ENCODE data around the gene DCANP1. TPM values are rescaled to one million over a fixed set of nuclear protein-coding genes. Genes with fewer than 3 reads are reported as not detected.

DCANP1 gene
- total and polyA plus RNA-seq, 2 donors (not counting 1 experiment from before 2014, with no cell fraction given): not detected

DNA sequence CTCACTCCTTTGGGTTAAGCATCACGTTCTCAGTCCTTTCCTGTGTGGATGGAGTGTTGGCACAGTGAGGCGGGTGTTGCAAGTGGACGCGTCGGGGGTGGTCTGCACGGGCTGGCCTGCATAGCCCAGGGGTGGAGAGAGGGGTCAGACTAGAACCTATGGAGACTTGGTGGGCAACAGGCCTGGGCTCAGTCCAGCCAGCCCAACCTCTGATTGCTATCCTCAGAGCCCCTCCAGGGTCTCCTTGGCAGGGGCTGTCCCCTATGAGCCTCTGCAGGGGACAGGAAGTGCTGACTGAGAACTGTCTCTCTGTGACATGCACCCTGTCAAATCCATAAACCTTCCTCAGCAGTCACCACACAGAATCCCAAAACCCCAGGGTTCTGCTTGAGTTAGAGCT lies 2.3 kb downstream of the DCANP1 start:
- H3K79me2 ChIP-seq (ENCODE audit: control insufficient read depth, insufficient read depth, low read length): no peaks in the 10 kb centered on the region
- H3K36me3 ChIP-seq (ENCODE audit: control insufficient read depth, insufficient read depth, low read length): no peaks in the 10 kb centered on the region
- peaks cover 7% of the 10 kb centered on the region for H3K27me3 ChIP-seq (ENCODE audit: control insufficient read depth, insufficient read depth, low read length)
- no peaks in the 10 kb centered on the region for H4K20me1 ChIP-seq (ENCODE audit: control insufficient read depth, extremely low read depth, insufficient read depth, low read length)
- no peak overlapping the region for H3K4me3 ChIP-seq (replicated peaks in 1 of 4; ENCODE audit: control extremely low read depth in 1 of 4, insufficient read depth in 1 of 4, low read depth in 3 of 4, low read length in 4 of 4)
- H3K9ac ChIP-seq (ENCODE audit: insufficient read depth, low read length): no peak overlapping the region
- no peak overlapping the region for H3K4me2 ChIP-seq (ENCODE audit: extremely low read depth, insufficient read depth, low read length)
- no peak overlapping the region for H2AFZ ChIP-seq (ENCODE audit: low read length)
- no peak for TF ChIP-seq EZH2 (IDR thresholded peaks at IDR 0.05; ENCODE audit: low read length, missing control alignments)
- TF ChIP-seq, protein P1, sequence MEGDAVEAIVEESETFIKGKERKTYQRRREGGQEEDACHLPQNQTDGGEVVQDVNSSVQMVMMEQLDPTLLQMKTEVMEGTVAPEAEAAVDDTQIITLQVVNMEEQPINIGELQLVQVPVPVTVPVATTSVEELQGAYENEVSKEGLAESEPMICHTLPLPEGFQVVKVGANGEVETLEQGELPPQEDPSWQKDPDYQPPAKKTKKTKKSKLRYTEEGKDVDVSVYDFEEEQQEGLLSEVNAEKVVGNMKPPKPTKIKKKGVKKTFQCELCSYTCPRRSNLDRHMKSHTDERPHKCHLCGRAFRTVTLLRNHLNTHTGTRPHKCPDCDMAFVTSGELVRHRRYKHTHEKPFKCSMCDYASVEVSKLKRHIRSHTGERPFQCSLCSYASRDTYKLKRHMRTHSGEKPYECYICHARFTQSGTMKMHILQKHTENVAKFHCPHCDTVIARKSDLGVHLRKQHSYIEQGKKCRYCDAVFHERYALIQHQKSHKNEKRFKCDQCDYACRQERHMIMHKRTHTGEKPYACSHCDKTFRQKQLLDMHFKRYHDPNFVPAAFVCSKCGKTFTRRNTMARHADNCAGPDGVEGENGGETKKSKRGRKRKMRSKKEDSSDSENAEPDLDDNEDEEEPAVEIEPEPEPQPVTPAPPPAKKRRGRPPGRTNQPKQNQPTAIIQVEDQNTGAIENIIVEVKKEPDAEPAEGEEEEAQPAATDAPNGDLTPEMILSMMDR (conservative IDR thresholded peaks at IDR 0.05 in 1 of 2, IDR thresholded peaks at IDR 0.05 in 1 of 2; ENCODE audit: low read depth in 1 of 2, low read length in 2 of 2): no peak
- no peaks in the 10 kb centered on the region for H3K9me3 ChIP-seq (ENCODE audit: control insufficient read depth, insufficient read depth, low read depth, low read length)
- no peak overlapping the region for H3K27ac ChIP-seq (ENCODE audit: insufficient read depth, low read length)
- no peak for DNase-seq (ENCODE audit: low read depth in 2 of 2)
- H3K4me1 ChIP-seq (ENCODE audit: control insufficient read depth, extremely low read depth, insufficient read depth, low read length): no peaks in the 10 kb centered on the region

DNA sequence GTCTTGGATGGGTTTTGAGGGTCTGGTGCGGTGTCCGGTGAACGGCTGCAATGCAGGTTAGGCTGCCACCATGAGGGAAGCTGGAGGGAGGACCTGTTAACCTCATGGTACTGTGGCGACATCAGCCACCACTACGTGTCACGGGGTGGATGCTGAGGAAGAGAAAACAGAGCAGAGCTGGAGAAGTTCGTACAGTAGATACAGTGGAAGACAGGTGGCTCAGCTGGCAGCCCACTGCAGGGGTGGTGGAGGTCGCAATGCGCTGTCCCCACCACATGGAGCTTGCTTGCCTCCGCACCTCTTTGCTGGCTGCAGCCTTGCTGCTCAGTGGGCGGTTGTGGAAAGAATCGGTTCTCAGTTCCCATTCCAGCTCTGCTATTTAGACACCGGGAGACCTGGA lies 2.8 kb downstream of the DCANP1 start:
- TF ChIP-seq, protein P1 (conservative IDR thresholded peaks at IDR 0.05 in 1 of 2, IDR thresholded peaks at IDR 0.05 in 1 of 2; ENCODE audit: low read depth in 1 of 2, low read length in 2 of 2): no peak
- no peak for TF ChIP-seq EZH2 (IDR thresholded peaks at IDR 0.05; ENCODE audit: low read length, missing control alignments)
- no peak for DNase-seq (ENCODE audit: low read depth in 2 of 2)
- H3K79me2 ChIP-seq (ENCODE audit: control insufficient read depth, insufficient read depth, low read length): no peaks in the 10 kb centered on the region
- no peaks in the 10 kb centered on the region for H3K36me3 ChIP-seq (ENCODE audit: control insufficient read depth, insufficient read depth, low read length)
- no peaks in the 10 kb centered on the region for H3K4me1 ChIP-seq (ENCODE audit: control insufficient read depth, extremely low read depth, insufficient read depth, low read length)
- H2AFZ ChIP-seq (ENCODE audit: low read length): no peak overlapping the region
- no peak overlapping the region for H3K9ac ChIP-seq (ENCODE audit: insufficient read depth, low read length)
- no peak overlapping the region for H3K4me2 ChIP-seq (ENCODE audit: extremely low read depth, insufficient read depth, low read length)
- H4K20me1 ChIP-seq (ENCODE audit: control insufficient read depth, extremely low read depth, insufficient read depth, low read length): no peaks in the 10 kb centered on the region
- H3K27ac ChIP-seq (ENCODE audit: insufficient read depth, low read length): no peak overlapping the region
- peaks cover 6% of the 10 kb centered on the region for H3K27me3 ChIP-seq (ENCODE audit: control insufficient read depth, insufficient read depth, low read length)
- H3K9me3 ChIP-seq (ENCODE audit: control insufficient read depth, insufficient read depth, low read depth, low read length): no peaks in the 10 kb centered on the region
- H3K4me3 ChIP-seq (replicated peaks in 1 of 4; ENCODE audit: control extremely low read depth in 1 of 4, insufficient read depth in 1 of 4, low read depth in 3 of 4, low read length in 4 of 4): no peak overlapping the region

DNA sequence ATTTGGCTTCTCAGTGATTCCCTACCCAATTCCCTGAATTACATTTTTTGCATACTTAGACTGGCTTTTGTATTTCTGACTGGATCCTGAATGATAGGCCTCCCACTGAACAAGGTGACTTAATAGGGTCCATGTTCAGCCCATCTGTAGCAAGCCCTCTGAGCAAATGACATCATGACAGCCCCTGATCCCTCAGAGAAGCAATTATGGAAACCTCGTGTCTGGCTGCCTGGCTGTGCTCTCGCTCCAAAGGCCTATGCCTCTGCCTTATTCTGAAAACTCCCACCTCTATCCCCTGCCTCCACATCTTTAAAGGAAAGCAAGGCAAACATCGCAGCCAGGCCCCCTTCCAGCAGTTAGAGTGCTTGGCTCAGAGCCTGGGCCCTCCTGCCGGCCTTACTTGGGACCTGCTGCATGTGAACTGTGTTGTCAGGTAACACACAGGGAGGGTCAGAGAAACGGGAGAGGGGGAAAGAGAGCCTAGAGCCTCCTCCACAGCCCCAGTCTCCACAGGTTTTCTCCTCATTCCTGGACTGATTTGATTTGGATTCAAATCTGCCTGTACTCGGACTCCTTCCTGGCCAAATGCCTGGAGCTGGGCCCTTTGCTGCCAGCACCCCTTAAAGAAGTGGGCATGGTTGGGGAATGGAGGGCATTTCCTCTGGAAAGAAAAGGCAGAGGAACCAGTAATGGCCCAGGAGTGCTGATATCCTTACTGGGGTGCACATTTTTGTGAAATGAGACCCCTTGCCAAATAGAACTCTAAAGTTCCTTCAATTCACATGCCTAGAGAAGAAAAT lies 3.8 kb downstream of the DCANP1 start:
- Histone ChIP-seq H2AFZ (ENCODE audit: low read length) (no peak overlapping the region), H4K20me1 (ENCODE audit: control insufficient read depth, extremely low read depth, insufficient read depth, low read length) (no peaks in the 10 kb centered on the region), H3K27me3 (ENCODE audit: control insufficient read depth, insufficient read depth, low read length) (peaks cover 5% of the 10 kb centered on the region), H3K4me2 (ENCODE audit: extremely low read depth, insufficient read depth, low read length) (no peak overlapping the region), H3K27ac (ENCODE audit: insufficient read depth, low read length) (no peak overlapping the region), H3K9ac (ENCODE audit: insufficient read depth, low read length) (no peak overlapping the region), H3K9me3 (ENCODE audit: control insufficient read depth, insufficient read depth, low read depth, low read length) (no peaks in the 10 kb centered on the region), H3K79me2 (ENCODE audit: control insufficient read depth, insufficient read depth, low read length) (no peaks in the 10 kb centered on the region), H3K4me1 (ENCODE audit: control insufficient read depth, extremely low read depth, insufficient read depth, low read length) (peaks cover under 1% of the 10 kb centered on the region), H3K4me3 (replicated peaks in 1 of 4; ENCODE audit: control extremely low read depth in 1 of 4, insufficient read depth in 1 of 4, low read depth in 3 of 4, low read length in 4 of 4) (no peak overlapping the region), H3K36me3 (ENCODE audit: control insufficient read depth, insufficient read depth, low read length) (no peaks in the 10 kb centered on the region)
- peak in 1 of 2 donors; percentile 30 for DNase-seq (ENCODE audit: low read depth in 2 of 2)
- TF ChIP-seq, protein P1 (conservative IDR thresholded peaks at IDR 0.05 in 1 of 2, IDR thresholded peaks at IDR 0.05 in 1 of 2; ENCODE audit: low read depth in 1 of 2, low read length in 2 of 2): no peak
- no peak for TF ChIP-seq EZH2 (IDR thresholded peaks at IDR 0.05; ENCODE audit: low read length, missing control alignments)

All from fibroblast of lung (primary cell).